ENCODE measurements around the gene XPR1. TPM values are rescaled to one million over a fixed set of nuclear protein-coding genes. Genes with fewer than 3 reads are reported as not detected.

Gene XPR1
- total RNA-seq, 1 donor: 25.7 TPM

GRCh38 chr1:180612632-180613031 lies 19.2 kb upstream of the XPR1 start:
- Histone ChIP-seq H3K9me3 (ENCODE audit: low read depth, low read length) (no peaks in the 10 kb centered on the region), H3K27me3 (ENCODE audit: insufficient read depth, low read length) (no peaks in the 10 kb centered on the region), H4K20me1 (ENCODE audit: insufficient read depth, low read length) (no peaks in the 10 kb centered on the region), H3K4me2 (ENCODE audit: insufficient read depth, low read length) (no peak overlapping the region), H3K4me1 (ENCODE audit: insufficient read depth, low read length) (peaks cover 10% of the 10 kb centered on the region), H2AFZ (ENCODE audit: low read length) (no peak overlapping the region), H3K4me3 (ENCODE audit: insufficient read depth, low read length) (no peak overlapping the region), H3K27ac (ENCODE audit: low read depth, low read length) (no peak overlapping the region), H3K79me2 (ENCODE audit: insufficient read depth, low read length) (no peaks in the 10 kb centered on the region), H3K36me3 (ENCODE audit: insufficient read depth, low read length) (no peaks in the 10 kb centered on the region)
- no peak for DNase-seq (ENCODE audit: insufficient read length, low spot score, missing footprints)
- no peak for TF ChIP-seq CTCF (IDR thresholded peaks at IDR 0.05; ENCODE audit: extremely low read depth, low read depth, low read length)

GRCh38 chr1:180614730-180615129 lies 17.1 kb upstream of the XPR1 start:
- Histone ChIP-seq H3K4me3 (ENCODE audit: insufficient read depth, low read length) (no peak overlapping the region), H3K9me3 (ENCODE audit: low read depth, low read length) (no peaks in the 10 kb centered on the region), H3K27ac (ENCODE audit: low read depth, low read length) (no peak overlapping the region), H3K4me1 (ENCODE audit: insufficient read depth, low read length) (peaks cover 10% of the 10 kb centered on the region), H3K4me2 (ENCODE audit: insufficient read depth, low read length) (no peak overlapping the region), H4K20me1 (ENCODE audit: insufficient read depth, low read length) (no peaks in the 10 kb centered on the region), H3K27me3 (ENCODE audit: insufficient read depth, low read length) (no peaks in the 10 kb centered on the region), H2AFZ (ENCODE audit: low read length) (peak overlapping the region; percentile 16), H3K79me2 (ENCODE audit: insufficient read depth, low read length) (no peaks in the 10 kb centered on the region), H3K36me3 (ENCODE audit: insufficient read depth, low read length) (no peaks in the 10 kb centered on the region)
- no peak for DNase-seq (ENCODE audit: insufficient read length, low spot score, missing footprints)
- no peak for TF ChIP-seq CTCF (IDR thresholded peaks at IDR 0.05; ENCODE audit: extremely low read depth, low read depth, low read length)

- Histone ChIP-seq H3K79me2 (ENCODE audit: insufficient read depth, low read length) (no peaks in the 10 kb centered on the region), H3K27me3 (ENCODE audit: insufficient read depth, low read length) (no peaks in the 10 kb centered on the region), H3K4me3 (ENCODE audit: insufficient read depth, low read length) (no peak overlapping the region), H3K27ac (ENCODE audit: low read depth, low read length) (peak overlapping the region; percentile 13), H4K20me1 (ENCODE audit: insufficient read depth, low read length) (no peaks in the 10 kb centered on the region), H3K36me3 (ENCODE audit: insufficient read depth, low read length) (no peaks in the 10 kb centered on the region), H3K4me1 (ENCODE audit: insufficient read depth, low read length) (peaks cover 10% of the 10 kb centered on the region), H2AFZ (ENCODE audit: low read length) (peak overlapping the region; percentile 55), H3K4me2 (ENCODE audit: insufficient read depth, low read length) (peak overlapping the region; percentile 43), H3K9me3 (ENCODE audit: low read depth, low read length) (no peaks in the 10 kb centered on the region)
- no peak for TF ChIP-seq CTCF (IDR thresholded peaks at IDR 0.05; ENCODE audit: extremely low read depth, low read depth, low read length)
- no peak for DNase-seq (ENCODE audit: insufficient read length, low spot score, missing footprints)
Observed at GRCh38 chr1:180615493-180616290, 16.1 kb upstream of the XPR1 start.

- H3K27me3 ChIP-seq (ENCODE audit: insufficient read depth, low read length): no peaks in the 10 kb centered on the region
- no peaks in the 10 kb centered on the region for H3K79me2 ChIP-seq (ENCODE audit: insufficient read depth, low read length)
- peak overlapping the region; percentile 43 for H3K4me2 ChIP-seq (ENCODE audit: insufficient read depth, low read length)
- no peaks in the 10 kb centered on the region for H3K36me3 ChIP-seq (ENCODE audit: insufficient read depth, low read length)
- H3K9me3 ChIP-seq (ENCODE audit: low read depth, low read length): no peaks in the 10 kb centered on the region
- peak overlapping the region; percentile 13 for H3K27ac ChIP-seq (ENCODE audit: low read depth, low read length)
- TF ChIP-seq CTCF (IDR thresholded peaks at IDR 0.05; ENCODE audit: extremely low read depth, low read depth, low read length): no peak
- H2AFZ ChIP-seq (ENCODE audit: low read length): peak overlapping the region; percentile 55
- peaks cover 10% of the 10 kb centered on the region for H3K4me1 ChIP-seq (ENCODE audit: insufficient read depth, low read length)
- DNase-seq (ENCODE audit: insufficient read length, low spot score, missing footprints): peak; percentile 67
- H3K4me3 ChIP-seq (ENCODE audit: insufficient read depth, low read length): no peak overlapping the region
- H4K20me1 ChIP-seq (ENCODE audit: insufficient read depth, low read length): no peaks in the 10 kb centered on the region
Observed at GRCh38 chr1:180616439-180616838, 15.4 kb upstream of the XPR1 start.
